Panc1 (cell line): ENCODE results near the gene AHCY. TPM values are rescaled to one million over a fixed set of nuclear protein-coding genes. Genes with fewer than 3 reads are reported as not detected.
A peak's percentile ranks its signal among the peaks of the same experiment; 100 is the strongest.

ENCODE experiments used
- ATAC-seq: fragments of 200-7000 bp; cut with Tn5 transposase; 2 replicates; pipeline ENCODE4 v1.9.1; 2020; ENCODE audit warnings: mild to moderate bottlenecking, moderate library complexity
- BruUV-seq: library from RNA; stranded (reverse); fragments of 400-500 nt; replicated peaks from 2 replicates; lab custom pipeline; 2021; lab: Mats Ljungman, UMichigan
- CTCF ChIA-PET: fragments of 300-600 bp; sonication (Branson Sonifier 250); formaldehyde crosslinking; loops from one replicate; lab custom pipeline; 2022; ENCODE audit warnings: antibody characterized with exemption; lab: Charles Lee
- POLR2A ChIA-PET: fragments of 300-600 bp; sonication (Branson Sonifier 250); formaldehyde crosslinking; loops from one replicate; lab custom pipeline; 2022; ENCODE audit warnings: antibody characterized with exemption; lab: Charles Lee
- DNase-seq: peaks from one replicate; pipeline ENCODE4 v3.0.0-alpha.2; 2010; ENCODE audit warnings: low read depth, low spot score
- H3K27ac ChIP-seq: 2 replicates; pipeline ENCODE4 v1.5.1; 2011; ENCODE audit warnings: mild to moderate bottlenecking, low read length, inconsistent platforms
- H3K27me3 ChIP-seq: fragments of 200-500 bp; sonication (Bioruptor generic); 2 replicates; pipeline ENCODE4 v1.6.0; 2014; ENCODE audit warnings: low read length, inconsistent platforms; ENCODE audit not compliant: control insufficient read depth, insufficient read depth
- H3K36me3 ChIP-seq: fragments of 200-500 bp; sonication (Bioruptor generic); 2 replicates; pipeline ENCODE4 v1.5.1; 2014; ENCODE audit warnings: inconsistent platforms, mild to moderate bottlenecking, low read length, moderate library complexity; ENCODE audit not compliant: control insufficient read depth, insufficient read depth
- H3K4me1 ChIP-seq: 2 replicates; pipeline ENCODE4 v1.5.1; 2011; ENCODE audit warnings: inconsistent platforms, mild to moderate bottlenecking, low read length, moderate library complexity; ENCODE audit not compliant: control insufficient read depth, insufficient read depth
- H3K4me3 ChIP-seq, 2 experiments: 2 replicates each; pipeline ENCODE4 v1.5.1; 2011 to 2012; ENCODE audit warnings: low read depth in 2 of 2, low read length in 2 of 2, mild to moderate bottlenecking in 2 of 2, inconsistent platforms in 1 of 2, moderate library complexity in 1 of 2
- H3K9me3 ChIP-seq: fragments of 200-500 bp; sonication (Bioruptor generic); 2 replicates; pipeline ENCODE4 v1.5.1; 2014; ENCODE audit warnings: low read depth, mild to moderate bottlenecking, inconsistent platforms, low read length, moderate library complexity; ENCODE audit not compliant: control insufficient read depth, insufficient read depth
- CTCF ChIP-seq: fragments of 450-650 bp; IDR thresholded peaks from 2 replicates; pipeline ENCODE4 v1.5.1; 2017; ENCODE audit warnings: mild to moderate bottlenecking
- POLR2AphosphoS5 ChIP-seq: IDR thresholded peaks from 2 replicates; pipeline ENCODE4 v1.6.1; 2012; ENCODE audit warnings: mild to moderate bottlenecking, low read depth, low read length, moderate library complexity
- REST ChIP-seq, 2 experiments: IDR thresholded peaks; 2 replicates each; pipeline ENCODE4 v1.6.1; 2011 to 2012; ENCODE audit warnings: low read depth in 2 of 2, control low read depth in 1 of 2, low read length in 1 of 2, mild to moderate bottlenecking in 1 of 2, moderate library complexity in 1 of 2; ENCODE audit not compliant: insufficient read depth in 1 of 2
- SIN3A ChIP-seq: IDR thresholded peaks from 2 replicates; pipeline ENCODE4 v1.6.1; 2012; ENCODE audit warnings: low read depth, mild to moderate bottlenecking, low read length, moderate library complexity, borderline replicate concordance; ENCODE audit not compliant: insufficient read depth
- TCF7L2 ChIP-seq: IDR thresholded peaks from 2 replicates; pipeline ENCODE4 v1.6.1; 2011; ENCODE audit warnings: mild to moderate bottlenecking, low read depth, low read length, inconsistent platforms
- in situ Hi-C: cut with HindIII; loops from 2 replicates; pipeline ENCODE4 v1.10.0; 2016; ENCODE audit warnings: low sequenced_read_pairs, low pct_unique_long_range_greater_than_20kb
- intact Hi-C: fragments of 100-400 bp; cut with micrococcal nuclease; formaldehyde crosslinking; loops from one replicate; pipeline ENCODE4 v1.10.0; 2022; ENCODE audit not compliant: unreplicated experiment
- total RNA-seq: library from RNA; stranded (reverse); gene quantifications from one replicate; pipeline ENCODE4 v1.2.1, GENCODE V29; 2021; ENCODE audit not compliant: unreplicated experiment

Gene AHCY
- total RNA-seq, 1 experiment from 2014 or later, result 171 TPM

- Histone ChIP-seq H3K4me3 (no peak overlapping the region), H3K4me1 (0 out of 2 replicates have a peak, but pooled peaks cover 12% of the 10 kb centered on the region), H3K9me3 (0 out of 2 replicates have a peak, but pooled peaks cover 3% of the 10 kb centered on the region), H3K27me3 (no peaks in the 10 kb centered on the region), H3K27ac (no peak overlapping the region), H3K36me3 (no peaks in the 10 kb centered on the region)
- no peak for DNase-seq
- POLR2A ChIA-PET, result no interaction called here
- TF ChIP-seq REST (IDR thresholded peaks at IDR 0.05; ENCODE audit: insufficient read depth in 1 of 2, low read depth in 2 of 2, low read length in 1 of 2) (no peak), CTCF (no peak), TCF7L2 (no peak)
- CTCF ChIA-PET, result interaction anchor here (0.5 kb wide), 1 partner anchor 454 kb away, joined by 7 read pairs; no protein-coding TSS in a partner anchor
- no TSS peak for BruUV-seq
- in situ Hi-C loops (no loop called here), intact Hi-C loops (no loop called here)
- no peak for ATAC-seq
Measured at GRCh38 chr20:34315236-34315635, 12.1 kb upstream of the AHCY start.

GRCh38 chr20:34312544-34313217 is 9.5 kb upstream of the AHCY start:
- ChIA-PET POLR2A (interaction anchor here (0.6 kb wide), 2 partner anchors 17 to 272 kb away, joined by 8 to 19 read pairs; no protein-coding TSS in a partner anchor), CTCF (interaction anchor here (0.5 to 3.0 kb wide), 24 partner anchors 22 to 1322 kb away, joined by 3 to 33 read pairs (median 5); partner anchors contain the start of genes DYNLRB1 and ITCH)
- ATAC-seq (peak; percentile 94), DNase-seq (peak; percentile 91)
- no TSS peak for BruUV-seq
- 0 out of 2 replicates have a peak, but pooled peaks cover 12% of the 10 kb centered on the region for H3K4me1 ChIP-seq
- in situ Hi-C loops, result no loop called here
- 0 out of 2 replicates have a peak overlapping the region, but pooled peaks have one; percentile 3 for H3K27ac ChIP-seq
- H3K36me3 ChIP-seq, result no peaks in the 10 kb centered on the region
- 0 out of 2 replicates have a peak, but pooled peaks cover 3% of the 10 kb centered on the region for H3K9me3 ChIP-seq
- TF ChIP-seq POLR2AphosphoS5, result no peak
- TF ChIP-seq REST (IDR thresholded peaks at IDR 0.05; ENCODE audit: insufficient read depth in 1 of 2, low read depth in 2 of 2, low read length in 1 of 2), result 0 out of 4 replicates have a peak, but pooled peaks of 1 of the 2 experiments have one; percentile 51
- no peak for TF ChIP-seq SIN3A
- TF ChIP-seq CTCF, result peak; percentile 99
- peak; percentile 60; the same call in 1 of the 2 replicates for TF ChIP-seq TCF7L2
- H3K27me3 ChIP-seq, result no peaks in the 10 kb centered on the region
- intact Hi-C loops, result loop anchor here (2.0 to 5.0 kb wide), 2 partner anchors 65 to 210 kb away; no protein-coding TSS in a partner anchor
- H3K4me3 ChIP-seq, result peak overlapping the region; percentile 24 to 58
